ENCODE measurements around the gene TTC21A.

The TTC21A gene

GRCh38 chr3:39118931-39119660 lies 11.6 kb downstream of the TTC21A start:
- no peak for DNase-seq

- no peak for DNase-seq
Measured at GRCh38 chr3:39121621-39122020, 14.1 kb downstream of the TTC21A start.

- DNase-seq, result no peak
Measured at GRCh38 chr3:39122813-39123212, 15.3 kb downstream of the TTC21A start.

GRCh38 chr3:39124876-39125840 lies 17.7 kb downstream of the TTC21A start:
- no peak for DNase-seq

- no peak for DNase-seq
Measured at GRCh38 chr3:39125841-39126500, 18.5 kb downstream of the TTC21A start.

GRCh38 chr3:39126532-39127071 lies 19.1 kb downstream of the TTC21A start:
- DNase-seq, result no peak

GRCh38 chr3:39127269-39127907 lies 19.9 kb downstream of the TTC21A start:
- no peak for DNase-seq

- no peak for DNase-seq
Measured at GRCh38 chr3:39127908-39128304, 20.4 kb downstream of the TTC21A start.

GRCh38 chr3:39128951-39129350 lies 21.5 kb downstream of the TTC21A start:
- DNase-seq, result no peak

GRCh38 chr3:39130026-39130425 lies 22.5 kb downstream of the TTC21A start:
- no peak for DNase-seq

GRCh38 chr3:39130693-39131265 lies 23.3 kb downstream of the TTC21A start:
- DNase-seq, result no peak

- DNase-seq, result no peak
Measured at GRCh38 chr3:39132096-39133092, 24.9 kb downstream of the TTC21A start.

- no peak for DNase-seq
Measured at GRCh38 chr3:39133093-39133490, 25.6 kb downstream of the TTC21A start.

GRCh38 chr3:39133822-39134221 lies 26.3 kb downstream of the TTC21A start:
- no peak for DNase-seq

GRCh38 chr3:39134305-39134704 lies 26.8 kb downstream of the TTC21A start:
- DNase-seq, result no peak

- no peak for DNase-seq
Measured at GRCh38 chr3:39135170-39135805, 27.8 kb downstream of the TTC21A start.

GRCh38 chr3:39136533-39137434 lies 29.3 kb downstream of the TTC21A start:
- no peak for DNase-seq

- no peak for DNase-seq
Measured at GRCh38 chr3:39137435-39137936, 30.0 kb downstream of the TTC21A start.
